GM23248 (cell line): ENCODE data around the gene DPM1.

ENCODE experiments used
- EZH2 ChIP-seq: fragments of 200-600 bp; sonication (generic); IDR thresholded peaks from 2 replicates; pipeline ENCODE4 v1.6.1; 2018; ENCODE audit warnings: antibody characterized with exemption, mild to moderate bottlenecking; ENCODE audit not compliant: insufficient read depth, poor library complexity, severe bottlenecking
- EZH2phosphoT487 ChIP-seq: fragments of 200-600 bp; sonication (generic); IDR thresholded peaks from 2 replicates; pipeline ENCODE4 v1.6.1; 2018; ENCODE audit warnings: antibody characterized with exemption, moderate library complexity, mild to moderate bottlenecking, low read depth; ENCODE audit not compliant: insufficient read depth

DNA sequence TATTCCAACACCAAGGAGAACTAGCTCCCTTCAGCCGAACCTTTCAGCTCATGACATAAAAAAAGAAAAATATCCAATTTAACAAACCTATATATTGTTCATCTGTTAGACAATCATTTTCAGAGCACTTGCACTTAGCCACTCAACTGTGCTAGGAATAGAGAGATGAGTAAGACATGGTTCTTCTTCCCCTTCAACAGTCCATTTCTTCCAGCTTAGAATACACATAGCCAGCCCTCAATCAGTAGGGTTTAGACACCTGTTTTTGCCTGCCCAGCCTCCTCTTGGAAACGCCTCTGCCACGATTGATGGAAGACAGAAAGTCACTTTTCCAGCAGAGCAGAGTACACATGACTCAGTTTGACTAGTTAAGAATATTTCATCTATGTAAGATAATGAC is 48.9 kb downstream of the DPM1 start:
- no peak for TF ChIP-seq EZH2
- TF ChIP-seq EZH2phosphoT487, result no peak
